WTC11 (cell line): ENCODE data around the gene OS9. TPM values are rescaled to one million over a fixed set of nuclear protein-coding genes. Genes with fewer than 3 reads are reported as not detected.

Source experiments
- CREM ChIP-seq: sonication (generic); formaldehyde crosslinking; IDR thresholded peaks from 2 replicates; pipeline ENCODE4 v1.8.1; 2022; ENCODE audit warnings: mild to moderate bottlenecking, missing genetic modification reagents, moderate library complexity
- CTCF ChIP-seq: fragments of 200-600 bp; IDR thresholded peaks from 2 replicates; pipeline ENCODE4 v1.8.0; 2022; ENCODE audit warnings: antibody characterized with exemption
- ESRRA ChIP-seq: sonication (generic); formaldehyde crosslinking; IDR thresholded peaks from 2 replicates; pipeline ENCODE4 v1.8.1; 2022; ENCODE audit warnings: mild to moderate bottlenecking, missing genetic modification reagents, borderline replicate concordance
- FOXP1 ChIP-seq: sonication (generic); formaldehyde crosslinking; IDR thresholded peaks from 2 replicates; pipeline ENCODE4 v1.8.0; 2022; ENCODE audit warnings: missing genetic modification reagents, mild to moderate bottlenecking, moderate library complexity, borderline replicate concordance
- GABPB1 ChIP-seq: sonication (generic); formaldehyde crosslinking; IDR thresholded peaks from 2 replicates; pipeline ENCODE4 v1.8.1; 2023; ENCODE audit warnings: mild to moderate bottlenecking, missing genetic modification reagents
- HMGA2 ChIP-seq: fragments of 250-450 bp; sonication (Bioruptor Pico); IDR thresholded peaks from 2 replicates; pipeline ENCODE4 v1.4.0; 2021; ENCODE audit warnings: mild to moderate bottlenecking, moderate library complexity
- HMGXB4 ChIP-seq: sonication (generic); formaldehyde crosslinking; IDR thresholded peaks from 2 replicates; pipeline ENCODE4 v1.8.1; 2023; ENCODE audit warnings: mild to moderate bottlenecking, moderate library complexity, missing genetic modification reagents
- MXD4 ChIP-seq: fragments of 250-450 bp; sonication (Bioruptor Pico); IDR thresholded peaks from 2 replicates; pipeline ENCODE4 v1.8.0; 2021; ENCODE audit warnings: mild to moderate bottlenecking, moderate library complexity, borderline replicate concordance
- NFYB ChIP-seq: sonication (generic); formaldehyde crosslinking; conservative IDR thresholded peaks from 2 replicates; pipeline ENCODE4 v1.8.0; 2022; ENCODE audit warnings: low read depth, missing genetic modification reagents
- NR2C2 ChIP-seq: sonication (generic); formaldehyde crosslinking; IDR thresholded peaks from 2 replicates; pipeline ENCODE4 v1.8.0; 2022; ENCODE audit warnings: mild to moderate bottlenecking, missing genetic modification reagents
- OVOL2 ChIP-seq: fragments of 250-450 bp; sonication (Bioruptor Pico); IDR thresholded peaks from 2 replicates; pipeline ENCODE4 v1.9.0; 2021; ENCODE audit warnings: mild to moderate bottlenecking, borderline replicate concordance
- PRDM15 ChIP-seq: sonication (generic); formaldehyde crosslinking; IDR thresholded peaks from 2 replicates; pipeline ENCODE4 v1.8.0; 2022; ENCODE audit warnings: missing genetic modification reagents
- TCF7 ChIP-seq: sonication (generic); formaldehyde crosslinking; IDR thresholded peaks from 2 replicates; pipeline ENCODE4 v1.8.0; 2022; ENCODE audit warnings: mild to moderate bottlenecking, low read depth, missing genetic modification reagents, moderate library complexity
- TEAD1 ChIP-seq: sonication (generic); formaldehyde crosslinking; IDR thresholded peaks from 2 replicates; pipeline ENCODE4 v1.8.0; 2022; ENCODE audit warnings: mild to moderate bottlenecking, missing genetic modification reagents
- TP53 ChIP-seq: sonication (generic); formaldehyde crosslinking; IDR thresholded peaks from 2 replicates; pipeline ENCODE4 v1.8.1; 2023; ENCODE audit warnings: mild to moderate bottlenecking, missing genetic modification reagents
- ZBTB43 ChIP-seq: sonication (generic); formaldehyde crosslinking; IDR thresholded peaks from 2 replicates; pipeline ENCODE4 v1.8.1; 2023; ENCODE audit warnings: mild to moderate bottlenecking, missing genetic modification reagents
- ZNF121 ChIP-seq: sonication (generic); formaldehyde crosslinking; IDR thresholded peaks from 2 replicates; pipeline ENCODE4 v1.8.0; 2023; ENCODE audit warnings: missing genetic modification reagents
- ZNF219 ChIP-seq: sonication (generic); formaldehyde crosslinking; IDR thresholded peaks from 2 replicates; pipeline ENCODE4 v1.8.0; 2023; ENCODE audit warnings: missing genetic modification reagents, mild to moderate bottlenecking, borderline replicate concordance
- ZNF423 ChIP-seq: fragments of 250-450 bp; sonication (Bioruptor Pico); IDR thresholded peaks from 2 replicates; pipeline ENCODE4 v2.1.2; 2022; ENCODE audit warnings: mild to moderate bottlenecking, moderate library complexity
- total RNA-seq: library from RNA; stranded (reverse); gene quantifications from 3 replicates; pipeline ENCODE4 v1.2.3, GENCODE V29; 2021
- TF ChIP-seq, protein P1 (sequence below): fragments of 250-450 bp; sonication (Bioruptor Pico); IDR thresholded peaks from 2 replicates; pipeline ENCODE4 v1.9.0; 2021; ENCODE audit warnings: mild to moderate bottlenecking
- TF ChIP-seq, protein P2 (sequence below): fragments of 250-450 bp; sonication (Bioruptor Pico); conservative IDR thresholded peaks from 2 replicates; pipeline ENCODE4 v1.9.0; 2021; ENCODE audit warnings: mild to moderate bottlenecking
- TF ChIP-seq, protein P3 (sequence below): sonication (generic); formaldehyde crosslinking; IDR thresholded peaks from 2 replicates; pipeline ENCODE4 v1.8.0; 2023; ENCODE audit warnings: mild to moderate bottlenecking, missing genetic modification reagents

Gene OS9
- total RNA-seq, 1 experiment from 2014 or later, result 77.5 TPM

GRCh38 chr12:57726151-57726883 lies 32.4 kb downstream of the OS9 start (continued):
- TF ChIP-seq, protein P1, sequence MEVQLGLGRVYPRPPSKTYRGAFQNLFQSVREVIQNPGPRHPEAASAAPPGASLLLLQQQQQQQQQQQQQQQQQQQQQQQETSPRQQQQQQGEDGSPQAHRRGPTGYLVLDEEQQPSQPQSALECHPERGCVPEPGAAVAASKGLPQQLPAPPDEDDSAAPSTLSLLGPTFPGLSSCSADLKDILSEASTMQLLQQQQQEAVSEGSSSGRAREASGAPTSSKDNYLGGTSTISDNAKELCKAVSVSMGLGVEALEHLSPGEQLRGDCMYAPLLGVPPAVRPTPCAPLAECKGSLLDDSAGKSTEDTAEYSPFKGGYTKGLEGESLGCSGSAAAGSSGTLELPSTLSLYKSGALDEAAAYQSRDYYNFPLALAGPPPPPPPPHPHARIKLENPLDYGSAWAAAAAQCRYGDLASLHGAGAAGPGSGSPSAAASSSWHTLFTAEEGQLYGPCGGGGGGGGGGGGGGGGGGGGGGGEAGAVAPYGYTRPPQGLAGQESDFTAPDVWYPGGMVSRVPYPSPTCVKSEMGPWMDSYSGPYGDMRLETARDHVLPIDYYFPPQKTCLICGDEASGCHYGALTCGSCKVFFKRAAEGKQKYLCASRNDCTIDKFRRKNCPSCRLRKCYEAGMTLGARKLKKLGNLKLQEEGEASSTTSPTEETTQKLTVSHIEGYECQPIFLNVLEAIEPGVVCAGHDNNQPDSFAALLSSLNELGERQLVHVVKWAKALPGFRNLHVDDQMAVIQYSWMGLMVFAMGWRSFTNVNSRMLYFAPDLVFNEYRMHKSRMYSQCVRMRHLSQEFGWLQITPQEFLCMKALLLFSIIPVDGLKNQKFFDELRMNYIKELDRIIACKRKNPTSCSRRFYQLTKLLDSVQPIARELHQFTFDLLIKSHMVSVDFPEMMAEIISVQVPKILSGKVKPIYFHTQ (CRISPR knock-in tag), result no peak
- TF ChIP-seq NFYB, result no peak
- TF ChIP-seq PRDM15 (CRISPR knock-in tag), result peak; percentile 11; the same call in 1 of the 2 replicates
- TF ChIP-seq ZNF219 (CRISPR knock-in tag), result no peak
- no peak for TF ChIP-seq OVOL2 (CRISPR knock-in tag)
- no peak for TF ChIP-seq MXD4
- no peak for TF ChIP-seq TEAD1
- TF ChIP-seq TP53 (CRISPR knock-in tag), result no peak
- TF ChIP-seq HMGXB4 (CRISPR knock-in tag), result peak; percentile 56; the same call in 1 of the 2 replicates
- TF ChIP-seq ZBTB43 (CRISPR knock-in tag), result no peak
- no peak for TF ChIP-seq ZNF423 (CRISPR knock-in tag)
- TF ChIP-seq, protein P2, sequence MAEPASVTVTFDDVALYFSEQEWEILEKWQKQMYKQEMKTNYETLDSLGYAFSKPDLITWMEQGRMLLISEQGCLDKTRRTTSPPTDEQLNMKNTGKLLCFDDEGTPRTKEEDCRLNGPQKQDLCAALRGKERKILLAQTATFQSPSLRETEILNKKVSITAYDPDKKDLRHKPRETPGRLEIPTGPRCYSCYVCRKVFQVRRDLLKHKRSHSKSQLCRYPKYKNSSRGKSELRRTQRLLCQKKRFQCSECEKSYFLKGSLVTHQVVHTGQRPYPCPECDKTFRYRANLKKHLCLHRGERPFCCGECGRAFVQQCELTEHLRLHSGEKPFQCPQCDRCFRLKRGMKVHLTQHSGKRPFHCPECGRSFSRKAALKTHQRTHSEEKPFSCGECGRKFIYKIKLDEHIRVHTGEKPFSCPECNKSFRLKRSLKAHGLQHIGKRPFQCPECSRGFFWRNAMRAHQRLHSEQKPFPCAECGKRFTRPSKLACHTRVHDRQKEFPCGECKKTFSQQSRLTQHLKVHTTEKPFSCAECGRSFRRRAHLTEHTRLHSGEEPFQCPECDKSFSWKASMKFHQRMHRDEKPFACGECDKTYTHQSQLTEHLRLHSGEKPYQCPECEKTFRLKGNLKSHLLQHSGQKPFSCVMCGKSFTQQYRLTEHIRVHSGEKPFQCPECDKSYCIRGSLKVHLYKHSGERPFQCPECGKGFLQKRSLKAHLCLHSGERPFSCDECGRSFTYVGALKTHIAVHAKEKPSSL, result no peak
- peak; percentile 40; the same call in 1 of the 2 replicates for TF ChIP-seq CTCF
- no peak for TF ChIP-seq ESRRA (CRISPR knock-in tag)
- no peak for TF ChIP-seq GABPB1 (CRISPR knock-in tag)
- TF ChIP-seq ZNF121 (CRISPR knock-in tag), result no peak
- no peak for TF ChIP-seq HMGA2
- TF ChIP-seq FOXP1 (CRISPR knock-in tag), result no peak
- TF ChIP-seq NR2C2 (CRISPR knock-in tag), result no peak
- TF ChIP-seq CREM, result 0 out of 2 replicates have a peak, but pooled peaks have one; percentile 25
- TF ChIP-seq, protein P3, sequence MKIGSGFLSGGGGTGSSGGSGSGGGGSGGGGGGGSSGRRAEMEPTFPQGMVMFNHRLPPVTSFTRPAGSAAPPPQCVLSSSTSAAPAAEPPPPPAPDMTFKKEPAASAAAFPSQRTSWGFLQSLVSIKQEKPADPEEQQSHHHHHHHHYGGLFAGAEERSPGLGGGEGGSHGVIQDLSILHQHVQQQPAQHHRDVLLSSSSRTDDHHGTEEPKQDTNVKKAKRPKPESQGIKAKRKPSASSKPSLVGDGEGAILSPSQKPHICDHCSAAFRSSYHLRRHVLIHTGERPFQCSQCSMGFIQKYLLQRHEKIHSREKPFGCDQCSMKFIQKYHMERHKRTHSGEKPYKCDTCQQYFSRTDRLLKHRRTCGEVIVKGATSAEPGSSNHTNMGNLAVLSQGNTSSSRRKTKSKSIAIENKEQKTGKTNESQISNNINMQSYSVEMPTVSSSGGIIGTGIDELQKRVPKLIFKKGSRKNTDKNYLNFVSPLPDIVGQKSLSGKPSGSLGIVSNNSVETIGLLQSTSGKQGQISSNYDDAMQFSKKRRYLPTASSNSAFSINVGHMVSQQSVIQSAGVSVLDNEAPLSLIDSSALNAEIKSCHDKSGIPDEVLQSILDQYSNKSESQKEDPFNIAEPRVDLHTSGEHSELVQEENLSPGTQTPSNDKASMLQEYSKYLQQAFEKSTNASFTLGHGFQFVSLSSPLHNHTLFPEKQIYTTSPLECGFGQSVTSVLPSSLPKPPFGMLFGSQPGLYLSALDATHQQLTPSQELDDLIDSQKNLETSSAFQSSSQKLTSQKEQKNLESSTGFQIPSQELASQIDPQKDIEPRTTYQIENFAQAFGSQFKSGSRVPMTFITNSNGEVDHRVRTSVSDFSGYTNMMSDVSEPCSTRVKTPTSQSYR (CRISPR knock-in tag), result no peak
- no peak for TF ChIP-seq TCF7 (CRISPR knock-in tag)
